Activated B cell treated with CpG ODN at 0.5 μM for 24 hours (primary cell): ENCODE results near the gene ICA1. TPM values are rescaled to one million over a fixed set of nuclear protein-coding genes. Genes with fewer than 3 reads are reported as not detected.
A peak's percentile ranks its signal among the peaks of the same experiment; 100 is the strongest.

Experiments used
- ATAC-seq: fragments of 200-7000 bp; cut with Tn5 transposase; one replicate; pipeline ENCODE4 v1.10.0; 2021; ENCODE audit warnings: low read depth, mild to moderate bottlenecking, moderate library complexity
- CTCF ChIA-PET: fragments of 350-600 bp; sonication (Branson Sonifier 250); formaldehyde crosslinking; loops from one replicate; lab custom pipeline; 2021; ENCODE audit warnings: antibody characterized with exemption; lab: Charles Lee
- POLR2A ChIA-PET: fragments of 350-600 bp; sonication (Branson Sonifier 250); formaldehyde crosslinking; loops from one replicate; lab custom pipeline; 2021; ENCODE audit warnings: antibody characterized with exemption; lab: Charles Lee
- DNase-seq: peaks from one replicate; pipeline ENCODE4 v3.0.0; 2022
- H3K27ac Mint-ChIP-seq: one replicate; pipeline ENCODE4 v1.8.0; 2020; ENCODE audit warnings: mixed read lengths
- H3K27me3 Mint-ChIP-seq: one replicate; pipeline ENCODE4 v1.8.0; 2021; ENCODE audit warnings: mixed read lengths
- H3K36me3 Mint-ChIP-seq: one replicate; pipeline ENCODE4 v1.8.0; 2021; ENCODE audit warnings: low read depth, mixed read lengths
- H3K4me1 Mint-ChIP-seq: one replicate; pipeline ENCODE4 v1.8.0; 2021; ENCODE audit warnings: mixed read lengths
- H3K4me3 Mint-ChIP-seq: one replicate; pipeline ENCODE4 v1.8.0; 2020; ENCODE audit warnings: mild to moderate bottlenecking, mixed read lengths
- H3K9me3 Mint-ChIP-seq: one replicate; pipeline ENCODE4 v1.8.0; 2020; ENCODE audit warnings: mixed read lengths
- intact Hi-C: fragments of 100-400 bp; cut with micrococcal nuclease; formaldehyde crosslinking; loops from one replicate; pipeline ENCODE4 v1.15.1; 2024
- total RNA-seq: library from RNA; stranded (reverse); gene quantifications from 2 replicates; pipeline ENCODE4 v1.2.3, GENCODE V29; 2022
- TF ChIP-seq, protein P1 (sequence below): fragments of 200-600 bp; IDR thresholded peaks from one replicate; pipeline ENCODE4 v1.8.0; 2022; ENCODE audit warnings: antibody characterized with exemption, mild to moderate bottlenecking

Gene ICA1
- total RNA-seq, 1 donor from 2014 or later, result not detected

DNA sequence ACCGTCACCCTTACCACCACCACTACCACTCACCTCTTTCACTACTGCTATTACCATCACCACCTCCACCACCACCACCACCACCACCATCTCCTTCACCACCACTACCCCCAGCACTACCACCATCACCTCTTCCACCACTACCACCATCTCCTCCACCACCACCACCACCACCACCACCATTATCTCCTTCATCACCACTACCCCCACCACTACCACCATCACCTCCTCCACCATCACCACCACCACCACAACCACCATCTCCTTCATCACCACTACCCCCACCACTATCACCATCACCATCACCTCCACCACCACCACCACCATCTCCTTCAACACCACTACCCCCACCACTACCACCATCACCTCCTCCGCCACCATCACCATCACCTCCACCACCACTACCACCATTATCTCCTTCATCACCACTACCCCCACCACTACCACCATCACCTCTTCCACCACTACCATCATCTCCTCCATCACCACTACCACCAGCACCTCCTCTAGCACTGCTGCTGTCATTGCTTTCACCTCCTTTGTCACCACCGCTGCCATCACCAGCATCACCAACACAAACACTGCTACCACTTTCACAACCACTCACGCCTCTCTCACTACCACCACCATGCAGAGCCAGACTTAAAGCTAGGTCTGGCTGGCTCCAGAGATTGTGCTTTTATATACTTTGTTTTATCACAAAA, 109.3 kb downstream of the ICA1 start:
- intact Hi-C loops, result no loop called here
- no peak overlapping the region for H3K27ac Mint-ChIP-seq
- no peaks in the 10 kb centered on the region for H3K36me3 Mint-ChIP-seq
- no peak for DNase-seq
- no peaks in the 10 kb centered on the region for H3K9me3 Mint-ChIP-seq
- CTCF ChIA-PET, result no interaction called here
- TF ChIP-seq, protein P1, sequence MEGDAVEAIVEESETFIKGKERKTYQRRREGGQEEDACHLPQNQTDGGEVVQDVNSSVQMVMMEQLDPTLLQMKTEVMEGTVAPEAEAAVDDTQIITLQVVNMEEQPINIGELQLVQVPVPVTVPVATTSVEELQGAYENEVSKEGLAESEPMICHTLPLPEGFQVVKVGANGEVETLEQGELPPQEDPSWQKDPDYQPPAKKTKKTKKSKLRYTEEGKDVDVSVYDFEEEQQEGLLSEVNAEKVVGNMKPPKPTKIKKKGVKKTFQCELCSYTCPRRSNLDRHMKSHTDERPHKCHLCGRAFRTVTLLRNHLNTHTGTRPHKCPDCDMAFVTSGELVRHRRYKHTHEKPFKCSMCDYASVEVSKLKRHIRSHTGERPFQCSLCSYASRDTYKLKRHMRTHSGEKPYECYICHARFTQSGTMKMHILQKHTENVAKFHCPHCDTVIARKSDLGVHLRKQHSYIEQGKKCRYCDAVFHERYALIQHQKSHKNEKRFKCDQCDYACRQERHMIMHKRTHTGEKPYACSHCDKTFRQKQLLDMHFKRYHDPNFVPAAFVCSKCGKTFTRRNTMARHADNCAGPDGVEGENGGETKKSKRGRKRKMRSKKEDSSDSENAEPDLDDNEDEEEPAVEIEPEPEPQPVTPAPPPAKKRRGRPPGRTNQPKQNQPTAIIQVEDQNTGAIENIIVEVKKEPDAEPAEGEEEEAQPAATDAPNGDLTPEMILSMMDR, result no peak
- peaks cover 28% of the 10 kb centered on the region for H3K4me1 Mint-ChIP-seq
- H3K27me3 Mint-ChIP-seq, result no peaks in the 10 kb centered on the region
- ATAC-seq, result no peak
- POLR2A ChIA-PET, result no interaction called here
- no peak overlapping the region for H3K4me3 Mint-ChIP-seq

GRCh38 chr7:8151161-8151725, 110.7 kb downstream of the ICA1 start:
- Mint-ChIP-seq H3K4me1 (peaks cover 28% of the 10 kb centered on the region), H3K9me3 (no peaks in the 10 kb centered on the region), H3K36me3 (no peaks in the 10 kb centered on the region), H3K27ac (no peak overlapping the region), H3K27me3 (no peaks in the 10 kb centered on the region), H3K4me3 (no peak overlapping the region)
- TF ChIP-seq, protein P1, result no peak
- ChIA-PET POLR2A (no interaction called here), CTCF (no interaction called here)
- intact Hi-C loops, result loop anchor here (1.0 kb wide), 1 partner anchor 8 kb away; no protein-coding TSS in a partner anchor
- DNase-seq (no peak), ATAC-seq (no peak)

- peaks cover 28% of the 10 kb centered on the region for H3K4me1 Mint-ChIP-seq
- intact Hi-C loops, result no loop called here
These were observed 112.7 kb downstream of the ICA1 start for GRCh38 chr7:8149222-8149621.

DNA sequence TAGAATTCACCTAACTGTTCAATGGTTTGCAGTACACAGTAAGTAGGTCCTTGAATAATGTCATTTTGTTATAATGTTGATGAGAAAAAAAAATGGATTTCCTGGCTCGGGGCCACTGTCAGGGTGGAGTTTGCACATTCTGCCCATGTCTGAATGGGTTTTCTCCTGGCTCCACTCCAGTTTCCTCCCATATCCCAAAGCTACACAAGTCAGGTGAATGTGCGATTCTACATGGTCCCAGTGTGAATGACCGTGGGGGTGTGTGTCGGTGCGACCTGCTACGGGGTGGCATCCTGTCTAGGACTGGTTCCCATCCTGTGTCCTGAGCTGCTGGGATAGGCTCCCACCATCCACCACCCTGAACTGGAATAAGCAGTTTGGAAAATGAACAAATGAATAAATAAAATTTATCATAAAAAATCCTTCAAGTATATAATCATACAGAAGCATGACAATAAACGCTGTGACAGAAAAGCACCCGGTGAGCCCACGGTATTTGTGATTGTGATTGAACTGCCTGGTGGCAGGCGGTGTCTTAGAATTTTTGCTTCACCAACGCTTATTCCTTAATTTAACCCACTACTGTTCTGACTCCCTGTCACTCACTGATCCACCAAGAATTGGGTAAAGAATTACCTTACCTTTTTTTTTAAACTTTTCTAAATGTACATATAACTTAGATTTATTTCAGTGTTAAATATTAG, 114.1 kb downstream of the ICA1 start:
- Mint-ChIP-seq H3K9me3 (no peaks in the 10 kb centered on the region), H3K36me3 (no peaks in the 10 kb centered on the region), H3K4me1 (peaks cover 35% of the 10 kb centered on the region), H3K4me3 (no peak overlapping the region), H3K27ac (no peak overlapping the region), H3K27me3 (no peaks in the 10 kb centered on the region)
- POLR2A ChIA-PET, result no interaction called here
- TF ChIP-seq, protein P1, result no peak
- DNase-seq (no peak), ATAC-seq (no peak)
- CTCF ChIA-PET, result no interaction called here
- intact Hi-C loops, result no loop called here

More at GRCh38 chr7:8149222-8149621, 112.7 kb downstream of the ICA1 start:
- ATAC-seq (peak; percentile 62), DNase-seq (no peak)
- H3K9me3 Mint-ChIP-seq, result no peaks in the 10 kb centered on the region
- ChIA-PET POLR2A (no interaction called here), CTCF (no interaction called here)
- H3K4me3 Mint-ChIP-seq, result peak overlapping the region; percentile 35
- TF ChIP-seq, protein P1, result no peak
- H3K36me3 Mint-ChIP-seq, result no peaks in the 10 kb centered on the region
- peak overlapping the region; percentile 53 for H3K27ac Mint-ChIP-seq
- no peaks in the 10 kb centered on the region for H3K27me3 Mint-ChIP-seq

DNA sequence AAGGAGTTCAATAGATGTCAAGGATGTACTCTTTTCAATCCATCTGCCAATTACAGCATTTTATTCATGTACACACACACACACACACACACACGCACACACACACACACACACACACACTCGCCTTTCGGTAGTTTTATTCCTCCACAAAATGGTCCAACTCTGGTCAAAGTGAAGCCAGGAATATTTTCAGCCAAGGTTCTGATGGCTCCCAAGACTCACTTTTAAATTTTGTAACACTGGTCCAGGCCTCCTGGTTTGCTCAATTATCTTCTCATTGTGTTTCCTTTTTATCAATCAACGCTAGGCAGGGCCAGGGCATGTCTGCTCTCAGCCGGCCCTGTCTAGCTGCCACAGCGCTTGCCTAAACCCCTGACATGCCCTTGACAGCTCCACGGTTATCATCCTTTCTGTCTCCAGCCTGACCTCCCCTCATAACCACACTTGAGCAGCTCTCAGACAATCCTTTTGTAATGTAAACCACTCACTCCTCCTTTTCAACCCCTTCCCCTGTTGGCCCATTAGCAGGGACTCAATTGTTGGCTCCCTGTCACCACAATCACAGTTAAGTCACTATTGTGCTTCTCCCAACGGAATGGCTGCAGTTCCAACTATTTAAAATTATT, 115.1 kb downstream of the ICA1 start:
- CTCF ChIA-PET, result no interaction called here
- H3K27ac Mint-ChIP-seq, result no peak overlapping the region
- H3K27me3 Mint-ChIP-seq, result no peaks in the 10 kb centered on the region
- no peak for DNase-seq
- intact Hi-C loops, result no loop called here
- POLR2A ChIA-PET, result no interaction called here
- H3K36me3 Mint-ChIP-seq, result no peaks in the 10 kb centered on the region
- no peak overlapping the region for H3K4me3 Mint-ChIP-seq
- no peak for ATAC-seq
- H3K9me3 Mint-ChIP-seq, result no peaks in the 10 kb centered on the region
- TF ChIP-seq, protein P1, result no peak
- peaks cover 35% of the 10 kb centered on the region for H3K4me1 Mint-ChIP-seq
